SK-N-SH (cell line): ENCODE measurements around the gene DERL3. TPM values are rescaled to one million over a fixed set of nuclear protein-coding genes. Genes with fewer than 3 reads are reported as not detected.

Experiments
- CTCF ChIA-PET: fragments of 300-600, 350-600 bp; formaldehyde crosslinking; extraction: SDS; loops from one replicate; lab custom pipeline; 2021; lab: Yijun Ruan, JAX
- POLR2A ChIA-PET: fragments of 350-600 bp; sonication (Branson Sonifier 250); formaldehyde crosslinking; extraction: SDS; loops from one replicate; lab custom pipeline; 2020; ENCODE audit warnings: antibody characterized with exemption, inconsistent platforms; lab: Yijun Ruan, JAX
- DNase-seq: peaks from one replicate; pipeline ENCODE4 v3.0.0; 2012
- H2AFZ ChIP-seq: fragments of 200-600 bp; sonication (generic); 2 replicates; pipeline ENCODE4 v1.8.1; 2016; ENCODE audit warnings: antibody characterized with exemption, mild to moderate bottlenecking, low read depth
- H3F3A ChIP-seq: fragments of 200-600 bp; sonication (generic); replicated peaks from 2 replicates; pipeline ENCODE3; 2016; ENCODE audit warnings: antibody characterized with exemption, mild to moderate bottlenecking; ENCODE audit not compliant: insufficient read depth
- H3K27ac ChIP-seq, 2 experiments: fragments of 200-500 bp in 1 of 2; fragments of 200-600 bp in 1 of 2; sonication (Bioruptor generic) in 1 of 2; sonication (generic), shearing (Covaris generic) in 1 of 2; 2 replicates each; pipeline versions ENCODE4 v1.5.1 to v1.6.1; 2014 to 2016; ENCODE audit warnings: low read depth in 2 of 2, inconsistent platforms in 1 of 2, low read length in 1 of 2, mild to moderate bottlenecking in 1 of 2, mixed read lengths in 1 of 2
- H3K27me3 ChIP-seq: fragments of 200-600 bp; sonication (generic), shearing (Covaris generic); 2 replicates; pipeline ENCODE4 v1.6.1; 2016; ENCODE audit warnings: mixed run types; ENCODE audit not compliant: insufficient read depth
- H3K36me3 ChIP-seq, 2 experiments: fragments of 200-500 bp in 1 of 2; fragments of 200-600 bp in 1 of 2; sonication (Bioruptor generic) in 1 of 2; sonication (generic) in 1 of 2; replicated peaks in 1 of 2; 2 replicates each; pipeline versions ENCODE3 to v1.5.1; 2014 to 2016; ENCODE audit warnings: low read length in 1 of 2, mild to moderate bottlenecking in 1 of 2; ENCODE audit not compliant: insufficient read depth in 2 of 2, control insufficient read depth in 1 of 2
- H3K4me1 ChIP-seq, 2 experiments: fragments of 200-500 bp in 1 of 2; fragments of 200-600 bp in 1 of 2; sonication (Bioruptor generic) in 1 of 2; sonication (generic), shearing (Covaris generic) in 1 of 2; 2 replicates each; pipeline versions ENCODE4 v1.5.1 to v1.6.1; 2014 to 2016; ENCODE audit warnings: low read depth in 1 of 2, low read length in 1 of 2, mixed run types in 1 of 2; ENCODE audit not compliant: insufficient read depth in 2 of 2, control insufficient read depth in 1 of 2
- H3K4me2 ChIP-seq: fragments of 200-600 bp; sonication (generic), shearing (Covaris generic); 2 replicates; pipeline ENCODE4 v1.6.1; 2017; ENCODE audit warnings: mixed run types
- H3K4me3 ChIP-seq, 2 experiments: fragments of 200-500 bp in 1 of 2; fragments of 200-600 bp in 1 of 2; sonication (Bioruptor generic) in 1 of 2; sonication (generic), shearing (Covaris generic) in 1 of 2; 2 replicates each; pipeline versions ENCODE4 v1.5.1 to v1.8.1; 2014 to 2016; ENCODE audit warnings: low read depth in 2 of 2, inconsistent platforms in 1 of 2, low read length in 1 of 2, mild to moderate bottlenecking in 1 of 2, mixed read lengths in 1 of 2, moderate library complexity in 1 of 2
- H3K79me2 ChIP-seq: fragments of 200-600 bp; sonication (generic); 2 replicates; pipeline ENCODE4 v1.8.1; 2017; ENCODE audit warnings: mild to moderate bottlenecking; ENCODE audit not compliant: insufficient read depth
- H3K9ac ChIP-seq: fragments of 200-600 bp; sonication (generic); 2 replicates; pipeline ENCODE4 v1.6.1; 2017; ENCODE audit warnings: mixed run types
- H3K9me2 ChIP-seq: fragments of 200-600 bp; sonication (generic); 2 replicates; pipeline ENCODE4 v1.6.1; 2017; ENCODE audit warnings: mixed run types
- H3K9me3 ChIP-seq: fragments of 200-600 bp; sonication (generic); 2 replicates; pipeline ENCODE4 v1.6.1; 2017; ENCODE audit warnings: mixed run types, mild to moderate bottlenecking, moderate library complexity
- H4K20me1 ChIP-seq: fragments of 200-600 bp; sonication (generic); 2 replicates; pipeline ENCODE4 v1.6.1; 2017; ENCODE audit warnings: mild to moderate bottlenecking, mixed run types; ENCODE audit not compliant: insufficient read depth
- CTCF ChIP-seq: fragments of 200-600 bp; sonication (generic); IDR thresholded peaks from 2 replicates; pipeline ENCODE4 v1.6.1; 2017; ENCODE audit warnings: antibody characterized with exemption, mild to moderate bottlenecking, moderate library complexity
- ELF1 ChIP-seq: IDR thresholded peaks from 2 replicates; pipeline ENCODE4 v1.4.0; 2012
- FOXJ3 ChIP-seq: sonication (generic); formaldehyde crosslinking; IDR thresholded peaks from 2 replicates; pipeline ENCODE4 v1.5.1; 2020; ENCODE audit warnings: mild to moderate bottlenecking, missing genetic modification reagents
- GABPA ChIP-seq: IDR thresholded peaks from 2 replicates; pipeline ENCODE4 v1.4.0; 2012; ENCODE audit warnings: low read depth, mild to moderate bottlenecking
- IRF3 ChIP-seq: fragments of 150-350 bp; IDR thresholded peaks from 2 replicates; pipeline ENCODE4 v1.6.1; 2016; ENCODE audit warnings: mild to moderate bottlenecking, low read depth, low read length
- JUND ChIP-seq: IDR thresholded peaks from 2 replicates; pipeline ENCODE4 v1.4.0; 2012
- MEF2A ChIP-seq: IDR thresholded peaks from 2 replicates; pipeline ENCODE4 v1.4.0; 2012; ENCODE audit warnings: low read depth, borderline replicate concordance
- MXI1 ChIP-seq: IDR thresholded peaks from 2 replicates; pipeline ENCODE4 v1.6.1; 2012; ENCODE audit warnings: mild to moderate bottlenecking, low read depth, low read length, improper control_type of control experiment
- NFIC ChIP-seq: IDR thresholded peaks from 2 replicates; pipeline ENCODE4 v1.4.0; 2012; ENCODE audit warnings: borderline replicate concordance
- RAD21 ChIP-seq: IDR thresholded peaks from 2 replicates; pipeline ENCODE4 v1.6.1; 2012; ENCODE audit warnings: mild to moderate bottlenecking, low read length
- REST ChIP-seq: IDR thresholded peaks from 2 replicates; pipeline ENCODE4 v1.6.1; 2012; ENCODE audit warnings: mild to moderate bottlenecking, low read depth, low read length, moderate library complexity
- RXRA ChIP-seq: IDR thresholded peaks from 2 replicates; pipeline ENCODE4 v1.4.0; 2012; ENCODE audit warnings: low read depth, mild to moderate bottlenecking, borderline replicate concordance
- TAF1 ChIP-seq: IDR thresholded peaks from 2 replicates; pipeline ENCODE4 v1.6.1; 2012; ENCODE audit warnings: low read depth, mild to moderate bottlenecking, low read length, moderate library complexity, borderline replicate concordance
- TCF12 ChIP-seq: IDR thresholded peaks from 2 replicates; pipeline ENCODE4 v1.4.0; 2012
- TEAD4 ChIP-seq: IDR thresholded peaks from 2 replicates; pipeline ENCODE4 v1.4.0; 2012; ENCODE audit warnings: mild to moderate bottlenecking, borderline replicate concordance; ENCODE audit not compliant: insufficient read depth
- USF2 ChIP-seq: fragments of 150-350 bp; IDR thresholded peaks from 2 replicates; pipeline ENCODE4 v1.6.1; 2017; ENCODE audit warnings: antibody characterized with exemption, low read length, low read depth, borderline replicate concordance
- YY1 ChIP-seq: IDR thresholded peaks from 2 replicates; pipeline ENCODE4 v1.4.0; 2012; ENCODE audit warnings: low read depth, mild to moderate bottlenecking
- WGBS: methylation state at CpG from one replicate; pipeline ENCODE4 v1.1.6; 2017; ENCODE audit warnings: low lambda C conversion rate; 5-methylcytosine and 5-hydroxymethylcytosine counted together
- polyA plus RNA-seq, 3 experiments: library from polyadenylated mRNA; depleted of rRNA; stranded (reverse); fragments of >200 nt; gene quantifications; 2 replicates each; pipeline ENCODE4 v1.2.3, GENCODE V29; 2012

DERL3 gene
- polyA plus RNA-seq, 1 of the 3 experiments (the other 2 are of a cell fraction), result not detected

GRCh38 chr22:23786752-23787599, 51.8 kb downstream of the DERL3 start, which contains the start of gene SMARCB1 (continued):
- TF ChIP-seq REST (no peak), RXRA (no peak), TCF12 (no peak), MEF2A (no peak), NFIC (no peak; the same call in 1 of the 2 replicates), RAD21 (no peak), USF2 (no peak), GABPA (no peak), MXI1 (peak; percentile 65; the same call in 1 of the 2 replicates), TAF1 (peak; percentile 23; the same call in 1 of the 2 replicates)
- TF ChIP-seq, all 33 proteins: peak for 5

GRCh38 chr22:23786261-23786710, 52.5 kb downstream of the DERL3 start:
- POLR2A ChIA-PET, result interaction anchor here (1.0 to 1.3 kb wide), 3 partner anchors 12 to 63 kb away, joined by 3 to 4 read pairs (median 4); partner anchors contain the start of gene CHCHD10
- H3K9me2 ChIP-seq, result no peaks in the 10 kb centered on the region
- peak; percentile 27 for DNase-seq
- CTCF ChIA-PET, result interaction anchor here (0.7 to 1.3 kb wide), 3 partner anchors 9 to 618 kb away, joined by 3 read pairs; no protein-coding TSS in a partner anchor
- 0 out of 2 replicates have a peak overlapping the region, but pooled peaks have one; percentile 5 for H2AFZ ChIP-seq
- H3K4me1 ChIP-seq, result peaks cover 0 to 40% of the 10 kb centered on the region in 2 experiments; a peak in 2 of 4 replicates
- no peaks in the 10 kb centered on the region for H3K36me3 ChIP-seq
- peak overlapping the region; percentile 96 for H3K4me2 ChIP-seq
- TF ChIP-seq IRF3 (no peak), RXRA (no peak), YY1 (no peak), ELF1 (no peak), MXI1 (no peak), USF2 (no peak), FOXJ3 (CRISPR knock-in tag) (no peak), CTCF (no peak), RAD21 (no peak), JUND (no peak), TEAD4 (no peak)
- H3K79me2 ChIP-seq, result peaks cover 40% of the 10 kb centered on the region
- peaks cover 4% of the 10 kb centered on the region for H3F3A ChIP-seq
- H4K20me1 ChIP-seq, result peaks cover 39% of the 10 kb centered on the region
- H3K4me3 ChIP-seq, result peak overlapping the region; percentile 84 to 92
- WGBS, result 74% methylated on average over 9 of the region's 9 CpGs
- H3K27ac ChIP-seq, result peak overlapping the region; percentile 97 to 98
- no peaks in the 10 kb centered on the region for H3K27me3 ChIP-seq
- no peaks in the 10 kb centered on the region for H3K9me3 ChIP-seq
- H3K9ac ChIP-seq, result peak overlapping the region; percentile 99
